Activated T-cell treated with anti-CD3 and anti-CD28 coated beads, Interleukin-2, amount 50 U/mL, for 72 hours (primary cell): ENCODE results near the gene CCDC69. TPM values are rescaled to one million over a fixed set of nuclear protein-coding genes. Genes with fewer than 3 reads are reported as not detected.

Source experiments
- ATAC-seq, 2 donors: fragments of 150-1000 bp; cut with Tn5 transposase; replicated peaks in 1 of 2; 2 replicates each; pipeline ENCODE4 v1.10.0; 2021; ENCODE audit warnings: moderate library complexity in 2 of 2, mild to moderate bottlenecking in 1 of 2
- DNase-seq, 2 donors: peaks; one replicate each; pipeline ENCODE4 v3.0.0; 2021 to 2022; ENCODE audit warnings: mixed read lengths in 1 of 2
- H3K27ac Mint-ChIP-seq: one replicate; pipeline ENCODE4 v1.8.0; 2022; ENCODE audit warnings: mild to moderate bottlenecking, moderate library complexity, mixed read lengths
- H3K27me3 Mint-ChIP-seq: one replicate; pipeline ENCODE4 v1.8.0; 2022; ENCODE audit warnings: low read depth, mixed read lengths
- H3K36me3 Mint-ChIP-seq, 2 donors: one replicate each; pipeline ENCODE4 v1.8.0; 2022; ENCODE audit warnings: mixed read lengths in 2 of 2, mild to moderate bottlenecking in 1 of 2; ENCODE audit not compliant: insufficient read depth in 2 of 2
- H3K4me1 Mint-ChIP-seq: one replicate; pipeline ENCODE4 v1.8.0; 2022; ENCODE audit warnings: low read depth, mixed read lengths
- H3K4me3 Mint-ChIP-seq, 2 donors: one replicate each; pipeline ENCODE4 v1.8.0; 2022; ENCODE audit warnings: mild to moderate bottlenecking in 2 of 2, mixed read lengths in 2 of 2, moderate library complexity in 2 of 2
- H3K9me3 Mint-ChIP-seq, 2 donors: one replicate each; pipeline ENCODE4 v1.8.0; 2022; ENCODE audit warnings: mixed read lengths in 2 of 2
- total RNA-seq, 2 donors: library from RNA; stranded (reverse); gene quantifications; one replicate each; pipeline ENCODE4 v1.2.3, GENCODE V29; 2022

The CCDC69 gene
- total RNA-seq, 2 donors from 2014 or later: 44.8 to 53.1 TPM

DNA sequence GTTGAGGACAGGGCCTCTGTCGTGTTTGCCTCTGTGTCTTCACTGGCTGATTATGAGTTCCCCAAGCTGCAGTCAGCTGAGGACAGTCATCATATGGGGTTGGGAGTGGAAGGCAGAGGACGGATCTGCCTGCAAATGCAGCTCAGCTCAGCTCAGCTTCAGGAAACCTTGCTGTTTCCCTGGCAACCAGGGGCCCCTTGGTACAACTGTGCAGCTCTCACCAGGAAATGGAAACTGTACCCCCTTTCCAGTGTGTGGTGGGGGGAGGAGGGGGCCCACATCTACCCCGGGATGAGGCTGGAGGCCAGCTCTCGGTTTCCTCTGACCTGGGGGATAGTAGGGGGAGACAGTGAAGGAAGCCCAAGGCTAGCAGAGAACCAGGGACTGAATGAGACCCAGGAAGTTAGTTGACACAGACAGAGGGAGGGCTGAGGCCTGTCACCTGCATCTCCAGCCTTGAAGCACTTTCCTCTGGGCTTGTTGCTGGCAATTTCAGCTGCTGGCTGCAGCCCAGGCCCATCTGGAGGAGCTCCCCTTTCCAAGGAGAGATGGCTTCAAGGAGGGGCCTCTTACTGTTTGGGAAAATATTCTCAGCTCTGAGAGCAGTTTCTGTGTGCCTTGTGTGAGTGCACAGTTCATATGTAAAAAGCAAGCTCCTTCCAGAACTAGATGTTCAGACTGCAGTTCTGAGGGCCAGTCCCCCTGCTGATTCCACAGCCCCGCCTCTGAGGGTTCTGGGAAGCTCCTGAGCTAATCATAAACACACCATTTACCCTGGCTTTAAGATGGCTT lies 73.2 kb downstream of the CCDC69 start:
- H3K4me3 Mint-ChIP-seq: peak overlapping the region; percentile 95 to 98
- ATAC-seq: peak; percentile 43 to 46
- H3K9me3 Mint-ChIP-seq: no peaks in the 10 kb centered on the region
- DNase-seq: peak; percentile 62 to 71
- no peaks in the 10 kb centered on the region for H3K27me3 Mint-ChIP-seq
- H3K36me3 Mint-ChIP-seq: peaks cover 4 to 19% of the 10 kb centered on the region in 2 donors
- peak overlapping the region; percentile 98 for H3K27ac Mint-ChIP-seq
- peaks cover 100% of the 10 kb centered on the region for H3K4me1 Mint-ChIP-seq

DNA sequence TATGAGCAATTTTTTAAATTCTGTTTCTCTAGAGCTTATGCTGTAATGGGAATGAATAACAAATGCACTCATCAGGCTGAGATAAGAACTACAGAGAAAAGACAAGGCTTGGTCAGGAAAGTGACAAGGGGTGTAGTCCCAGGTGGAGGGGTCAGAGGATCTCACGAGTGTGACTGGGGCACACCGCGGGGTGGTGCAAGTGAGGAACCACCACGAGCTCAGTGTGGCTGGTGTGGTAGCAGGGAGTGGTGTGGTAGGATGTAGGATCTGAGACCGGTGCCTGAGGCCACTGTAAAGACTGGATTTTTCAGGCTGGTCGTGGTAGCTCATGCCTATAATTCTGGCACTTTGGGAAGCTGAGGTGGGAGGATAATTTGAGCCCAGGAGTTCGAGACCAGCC lies 75.3 kb downstream of the CCDC69 start:
- Mint-ChIP-seq H3K27ac (peak overlapping the region; percentile 26), H3K36me3 (peaks cover 3 to 17% of the 10 kb centered on the region in 2 donors), H3K4me1 (peaks cover 100% of the 10 kb centered on the region), H3K27me3 (no peaks in the 10 kb centered on the region), H3K4me3 (peak overlapping the region; percentile 40 to 46), H3K9me3 (no peaks in the 10 kb centered on the region)
- DNase-seq (peak in 1 of 2 donors; percentile 46), ATAC-seq (no peak)

DNA sequence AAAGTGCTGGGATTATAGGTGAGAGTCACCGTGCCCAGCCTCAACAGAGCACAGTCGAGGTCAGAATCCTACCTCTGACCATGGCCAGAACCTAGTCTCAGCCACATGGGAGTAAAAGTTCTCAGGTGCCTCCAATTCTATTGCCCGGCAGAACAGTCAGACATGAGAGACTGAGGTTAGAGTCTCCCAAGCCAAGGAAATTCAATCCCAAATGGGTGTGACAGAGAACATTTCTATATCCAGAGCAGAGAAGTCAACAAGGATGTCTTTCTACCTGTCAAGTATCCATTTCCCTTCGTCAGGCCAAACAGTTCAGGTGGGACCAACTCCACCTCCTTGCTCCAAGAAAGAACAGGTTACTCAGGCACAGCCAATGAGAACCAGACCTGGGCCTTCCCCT lies 76.9 kb downstream of the CCDC69 start:
- H3K27me3 Mint-ChIP-seq: no peaks in the 10 kb centered on the region
- peaks cover 100% of the 10 kb centered on the region for H3K4me1 Mint-ChIP-seq
- ATAC-seq (no peak), DNase-seq (no peak)
- H3K4me3 Mint-ChIP-seq: no peak overlapping the region
- H3K27ac Mint-ChIP-seq: peak overlapping the region; percentile 30
- H3K36me3 Mint-ChIP-seq: peaks cover 4 to 14% of the 10 kb centered on the region in 2 donors
- H3K9me3 Mint-ChIP-seq: no peaks in the 10 kb centered on the region

DNA sequence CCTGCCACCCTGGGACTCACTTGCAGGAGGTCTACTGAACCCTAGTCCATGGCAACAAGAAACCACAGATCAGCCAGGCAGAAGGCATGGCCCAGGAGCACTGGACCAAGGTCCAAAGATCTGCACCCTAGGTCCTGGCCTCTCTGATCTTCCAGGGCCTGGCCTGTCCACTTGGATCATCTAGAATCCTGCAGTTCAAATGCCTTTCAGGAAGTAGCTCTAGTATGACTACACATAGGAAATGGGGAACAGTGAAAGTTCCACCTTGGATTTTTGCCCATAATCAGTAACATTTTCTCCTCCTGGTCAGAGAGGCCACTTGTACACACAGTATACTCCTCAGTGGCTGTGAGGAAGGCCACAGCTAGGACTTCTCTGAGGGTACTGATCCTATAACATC lies 77.8 kb downstream of the CCDC69 start:
- ATAC-seq (no peak), DNase-seq (no peak)
- Mint-ChIP-seq H3K27me3 (no peaks in the 10 kb centered on the region), H3K4me3 (peak overlapping the region in 1 of 2 donors; percentile 5), H3K27ac (peak overlapping the region; percentile 15), H3K4me1 (peaks cover 100% of the 10 kb centered on the region), H3K36me3 (peaks cover 4 to 14% of the 10 kb centered on the region in 2 donors), H3K9me3 (no peaks in the 10 kb centered on the region)

DNA sequence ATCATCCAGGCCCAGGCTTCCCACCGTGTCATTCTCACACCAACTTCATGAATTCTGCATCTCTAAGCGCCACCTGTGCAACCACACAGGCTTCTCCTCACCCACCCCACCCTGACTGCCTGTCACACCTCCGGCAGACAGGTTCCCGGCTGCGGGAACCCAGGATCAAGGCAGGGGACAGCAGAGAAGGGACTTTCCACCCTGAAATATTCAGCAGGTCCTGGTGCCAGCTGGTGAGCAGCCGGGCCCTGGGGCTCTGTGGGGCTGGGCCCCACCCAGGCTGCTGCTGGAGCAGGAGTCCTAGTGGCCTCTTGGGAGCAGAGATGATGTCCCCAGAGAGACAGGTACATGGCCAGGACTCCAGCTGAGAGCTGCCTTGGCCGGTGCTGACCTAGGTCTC lies 79.0 kb downstream of the CCDC69 start:
- Mint-ChIP-seq H3K27ac (no peak overlapping the region), H3K9me3 (no peaks in the 10 kb centered on the region), H3K4me3 (no peak overlapping the region), H3K36me3 (peaks cover 4 to 14% of the 10 kb centered on the region in 2 donors), H3K4me1 (peaks cover 99% of the 10 kb centered on the region), H3K27me3 (no peaks in the 10 kb centered on the region)
- ATAC-seq (no peak), DNase-seq (no peak)

DNA sequence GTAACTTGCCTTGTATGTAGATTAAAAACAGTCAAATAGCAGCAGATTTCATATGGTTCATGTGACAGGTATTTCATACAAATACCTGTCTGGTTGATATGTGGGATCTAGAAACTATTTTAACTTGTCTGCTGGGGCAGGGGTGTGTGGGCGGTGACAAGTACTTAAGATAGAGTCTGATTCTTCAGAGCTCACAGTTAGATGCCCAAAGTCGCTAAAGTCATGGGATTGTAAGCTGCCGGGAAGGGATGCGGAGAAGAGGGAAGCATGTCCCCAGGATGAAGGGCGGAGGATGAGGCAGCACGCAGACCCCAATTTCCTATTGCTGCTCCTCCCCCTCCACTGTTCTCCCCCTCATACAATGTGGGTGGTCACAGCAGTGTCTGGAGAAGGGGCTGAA lies 79.6 kb downstream of the CCDC69 start:
- no peaks in the 10 kb centered on the region for H3K9me3 Mint-ChIP-seq
- peaks cover 4 to 15% of the 10 kb centered on the region in 2 donors for H3K36me3 Mint-ChIP-seq
- no peaks in the 10 kb centered on the region for H3K27me3 Mint-ChIP-seq
- DNase-seq (no peak), ATAC-seq (no peak)
- peak overlapping the region; percentile 59 for H3K27ac Mint-ChIP-seq
- peak overlapping the region in 1 of 2 donors; percentile 14 for H3K4me3 Mint-ChIP-seq
- peaks cover 95% of the 10 kb centered on the region for H3K4me1 Mint-ChIP-seq

DNA sequence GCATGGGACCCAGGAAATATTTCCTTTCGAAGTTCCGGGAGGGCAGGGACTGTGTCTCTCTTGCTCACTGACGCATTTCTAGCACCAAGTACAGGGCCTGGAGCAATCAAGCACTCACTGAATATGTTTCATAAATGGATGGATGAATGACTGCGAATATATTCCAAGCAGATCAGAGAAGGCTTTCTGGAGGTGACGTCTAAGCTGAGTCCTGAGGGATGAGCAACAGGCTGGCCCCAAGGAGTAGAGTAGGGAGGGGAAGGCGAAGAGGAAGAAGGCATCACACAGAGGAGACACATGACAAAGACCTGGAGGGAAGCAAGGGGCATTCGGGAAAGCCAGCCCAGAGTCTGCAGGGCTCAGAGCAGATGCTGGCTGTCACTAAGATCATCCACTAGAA lies 80.2 kb downstream of the CCDC69 start:
- peak overlapping the region; percentile 50 for H3K27ac Mint-ChIP-seq
- H3K36me3 Mint-ChIP-seq: peaks cover 7 to 18% of the 10 kb centered on the region in 2 donors
- ATAC-seq (no peak), DNase-seq (no peak)
- H3K4me3 Mint-ChIP-seq: peak overlapping the region in 1 of 2 donors; percentile 3
- H3K27me3 Mint-ChIP-seq: no peaks in the 10 kb centered on the region
- peaks cover 95% of the 10 kb centered on the region for H3K4me1 Mint-ChIP-seq
- H3K9me3 Mint-ChIP-seq: no peaks in the 10 kb centered on the region

DNA sequence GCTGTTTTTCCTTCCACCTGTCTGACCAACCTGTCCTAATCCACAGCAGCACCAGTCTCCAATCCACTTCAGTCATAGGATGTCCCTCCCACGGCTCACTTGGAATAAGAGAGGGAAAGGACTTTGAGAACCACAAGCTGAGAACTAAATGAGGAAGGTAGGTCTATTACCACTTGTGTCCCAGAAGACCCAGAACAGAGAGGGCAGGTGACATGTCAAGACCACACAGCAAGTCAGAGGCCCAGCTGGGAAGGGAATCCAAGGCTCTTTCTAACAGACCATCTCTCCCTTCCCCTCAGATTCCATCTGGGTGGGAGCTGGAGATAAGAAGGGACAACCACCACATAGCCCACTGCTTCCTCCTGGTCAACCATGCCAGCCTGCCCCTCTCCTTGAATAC lies 81.0 kb downstream of the CCDC69 start:
- no peaks in the 10 kb centered on the region for H3K27me3 Mint-ChIP-seq
- no peak for DNase-seq
- no peak overlapping the region for H3K27ac Mint-ChIP-seq
- H3K9me3 Mint-ChIP-seq: no peaks in the 10 kb centered on the region
- peaks cover 90% of the 10 kb centered on the region for H3K4me1 Mint-ChIP-seq
- peaks cover 14 to 17% of the 10 kb centered on the region in 2 donors for H3K36me3 Mint-ChIP-seq
- peak overlapping the region in 1 of 2 donors; percentile 9 for H3K4me3 Mint-ChIP-seq
- no peak for ATAC-seq

DNA sequence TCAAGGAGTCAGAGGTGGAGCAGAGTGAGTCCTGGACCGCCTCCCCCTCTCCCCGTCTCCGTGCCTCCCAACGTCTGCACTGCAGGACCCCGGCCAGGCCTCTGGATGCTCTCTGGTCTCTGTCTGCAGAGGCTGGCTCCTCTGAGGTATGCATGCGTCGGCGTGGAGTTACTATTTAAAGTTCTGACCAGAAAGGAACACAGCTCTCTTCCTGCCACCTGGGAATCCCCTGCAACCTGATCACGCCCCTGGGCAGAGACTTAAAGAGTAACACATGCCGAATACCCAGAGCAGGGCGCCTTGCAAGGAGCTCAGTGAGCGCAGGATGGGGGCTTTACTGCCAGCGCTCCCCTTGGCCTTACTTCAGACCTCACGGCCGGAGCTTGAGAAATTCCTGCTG lies 82.4 kb downstream of the CCDC69 start:
- no peaks in the 10 kb centered on the region for H3K9me3 Mint-ChIP-seq
- DNase-seq (peak; percentile 65 to 70), ATAC-seq (peak; percentile 87 to 90)
- H3K4me3 Mint-ChIP-seq: peak overlapping the region; percentile 78
- peaks cover 81% of the 10 kb centered on the region for H3K4me1 Mint-ChIP-seq
- H3K27me3 Mint-ChIP-seq: no peaks in the 10 kb centered on the region
- peaks cover 19 to 21% of the 10 kb centered on the region in 2 donors for H3K36me3 Mint-ChIP-seq
- peak overlapping the region; percentile 64 for H3K27ac Mint-ChIP-seq

DNA sequence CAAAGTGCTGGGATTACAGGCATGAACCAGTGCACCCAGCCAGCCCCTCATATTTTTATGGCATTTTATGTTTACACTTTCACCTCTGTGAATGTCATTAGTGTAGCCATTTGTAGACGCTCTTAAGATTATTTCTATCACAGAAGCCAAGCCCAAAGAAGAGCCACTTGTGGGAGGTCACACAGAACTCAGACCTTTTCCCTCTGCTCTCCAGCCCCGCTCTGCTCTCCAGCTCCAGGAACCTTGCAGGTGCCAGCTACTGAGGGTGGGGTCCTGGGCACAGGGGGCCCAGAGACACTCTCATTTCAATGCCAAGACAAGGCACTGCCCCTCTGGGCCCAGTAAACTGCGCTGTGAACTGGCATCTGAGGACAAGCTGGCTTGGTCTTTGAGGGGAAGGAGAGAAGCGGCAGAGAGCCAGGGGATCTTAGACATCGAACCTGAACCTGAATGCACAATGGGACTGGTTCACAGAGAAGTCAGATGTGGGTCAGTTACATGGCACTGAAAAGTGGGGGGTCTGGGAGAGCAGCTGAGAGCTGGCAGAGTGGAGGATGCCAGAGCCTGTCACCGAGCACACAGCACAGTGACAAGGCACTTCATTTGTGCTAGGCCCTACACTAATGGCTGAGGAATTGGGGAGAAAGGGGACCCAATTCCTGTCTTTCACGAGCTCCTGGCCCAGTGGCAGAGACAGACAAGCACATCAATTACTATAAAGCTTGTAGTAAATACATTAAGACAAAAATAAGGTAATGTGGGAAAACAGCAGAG lies 83.0 kb downstream of the CCDC69 start:
- H3K9me3 Mint-ChIP-seq: no peaks in the 10 kb centered on the region
- no peak for ATAC-seq
- H3K27me3 Mint-ChIP-seq: no peaks in the 10 kb centered on the region
- peak overlapping the region; percentile 78 for H3K4me3 Mint-ChIP-seq
- no peak for DNase-seq
- H3K27ac Mint-ChIP-seq: peak overlapping the region; percentile 64
- peaks cover 74% of the 10 kb centered on the region for H3K4me1 Mint-ChIP-seq
- peaks cover 21 to 24% of the 10 kb centered on the region in 2 donors for H3K36me3 Mint-ChIP-seq

DNA sequence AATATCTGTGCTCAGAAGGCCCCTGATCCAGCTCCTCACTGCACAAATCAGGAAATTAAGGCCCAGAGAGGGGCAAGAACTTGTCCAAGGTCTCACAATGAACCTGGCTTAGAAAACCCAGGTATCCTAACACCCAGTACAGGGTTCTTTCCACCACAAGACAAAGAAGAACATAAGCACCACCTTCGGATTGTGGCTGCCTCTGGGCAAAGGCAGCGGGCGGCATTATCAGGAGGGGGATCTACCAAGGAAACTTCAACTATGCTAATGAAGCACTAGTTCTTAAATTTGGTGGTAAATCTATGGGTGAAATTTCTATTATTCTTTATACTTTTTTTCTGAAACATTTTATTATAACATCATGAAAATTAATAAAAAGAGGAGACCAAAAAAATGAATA lies 84.2 kb downstream of the CCDC69 start:
- no peaks in the 10 kb centered on the region for H3K9me3 Mint-ChIP-seq
- peaks cover 62% of the 10 kb centered on the region for H3K4me1 Mint-ChIP-seq
- ATAC-seq: no peak
- peak overlapping the region in 1 of 2 donors; percentile 20 for H3K4me3 Mint-ChIP-seq
- peak overlapping the region; percentile 68 for H3K27ac Mint-ChIP-seq
- no peak for DNase-seq
- H3K36me3 Mint-ChIP-seq: peaks cover 23 to 26% of the 10 kb centered on the region in 2 donors
- no peaks in the 10 kb centered on the region for H3K27me3 Mint-ChIP-seq

DNA sequence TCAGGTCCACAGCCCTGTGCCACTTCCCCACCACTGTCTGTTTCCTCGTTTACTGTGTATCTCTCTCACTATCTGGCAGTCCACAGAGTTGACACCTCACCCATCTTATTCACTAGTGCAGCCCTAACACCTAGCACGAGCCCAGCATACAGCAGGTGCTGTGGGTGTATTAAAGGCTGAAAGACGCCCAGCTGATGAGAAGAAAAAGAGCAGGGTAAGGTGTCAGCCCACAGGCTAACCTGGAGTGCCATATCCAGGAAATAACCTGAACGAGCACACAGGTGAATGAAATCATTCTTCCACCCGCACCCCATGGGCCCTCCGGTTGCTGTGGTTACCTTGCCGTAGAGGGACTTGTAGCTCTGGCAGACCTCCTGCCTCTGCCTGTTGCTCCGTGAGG lies 84.9 kb downstream of the CCDC69 start:
- H3K27ac Mint-ChIP-seq: peak overlapping the region; percentile 68
- no peak for DNase-seq
- H3K4me1 Mint-ChIP-seq: peaks cover 56% of the 10 kb centered on the region
- H3K36me3 Mint-ChIP-seq: peaks cover 23 to 26% of the 10 kb centered on the region in 2 donors
- H3K9me3 Mint-ChIP-seq: no peaks in the 10 kb centered on the region
- ATAC-seq: peak in 1 of 2 donors; percentile 21
- no peaks in the 10 kb centered on the region for H3K27me3 Mint-ChIP-seq
- peak overlapping the region in 1 of 2 donors; percentile 20 for H3K4me3 Mint-ChIP-seq

DNA sequence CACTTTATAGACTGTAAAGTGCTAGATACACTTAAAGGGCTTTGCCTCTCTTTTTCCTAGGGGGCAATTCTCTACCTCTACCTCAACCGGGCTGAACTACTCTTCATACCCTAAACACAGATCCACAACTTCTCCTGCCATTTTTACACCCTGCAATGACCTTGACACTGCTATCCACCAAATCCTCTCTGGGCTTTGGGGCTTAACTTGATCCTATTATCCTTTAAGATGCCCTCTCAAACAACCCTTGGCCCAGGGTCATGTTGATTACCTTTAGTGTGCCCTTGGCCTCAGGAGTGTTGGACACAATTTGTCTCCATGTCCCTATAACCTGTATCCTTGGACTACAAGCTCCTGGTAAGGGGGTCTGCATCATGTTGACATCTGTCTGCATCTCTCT lies 85.8 kb downstream of the CCDC69 start:
- no peak overlapping the region for H3K4me3 Mint-ChIP-seq
- H3K27me3 Mint-ChIP-seq: no peaks in the 10 kb centered on the region
- ATAC-seq (no peak), DNase-seq (no peak)
- H3K4me1 Mint-ChIP-seq: peaks cover 53% of the 10 kb centered on the region
- H3K36me3 Mint-ChIP-seq: peaks cover 24% of the 10 kb centered on the region in 2 donors
- H3K9me3 Mint-ChIP-seq: no peaks in the 10 kb centered on the region
- peak overlapping the region; percentile 68 for H3K27ac Mint-ChIP-seq
